KOPT-K1 (cell line): ENCODE results near the gene XYLT2.
A peak's percentile ranks its signal among the peaks of the same experiment; 100 is the strongest.
"Not testable (repeated sequence)": the region's sequence is repeated elsewhere in the genome, so short reads cannot be mapped to it uniquely, and the experiment has no call there.

Experiments used
- H3K27ac ChIP-seq: fragments of 200-600 bp; sonication (generic); 2 replicates; pipeline ENCODE4 v1.5.1; 2016; ENCODE audit warnings: antibody characterized with exemption, mild to moderate bottlenecking, low read depth, low read length; ENCODE audit not compliant: poor library complexity, severe bottlenecking
- H3K36me3 ChIP-seq: fragments of 200-600 bp; sonication (generic); 2 replicates; pipeline ENCODE4 v1.5.1; 2017; ENCODE audit warnings: antibody characterized with exemption, mild to moderate bottlenecking, low read length, moderate library complexity; ENCODE audit not compliant: insufficient read depth
- H3K9me3 ChIP-seq: fragments of 200-600 bp; sonication (generic); 2 replicates; pipeline ENCODE4 v1.5.1; 2017; ENCODE audit warnings: antibody characterized with exemption, low read length, mild to moderate bottlenecking; ENCODE audit not compliant: insufficient read depth, poor library complexity, severe bottlenecking

Gene XYLT2

DNA sequence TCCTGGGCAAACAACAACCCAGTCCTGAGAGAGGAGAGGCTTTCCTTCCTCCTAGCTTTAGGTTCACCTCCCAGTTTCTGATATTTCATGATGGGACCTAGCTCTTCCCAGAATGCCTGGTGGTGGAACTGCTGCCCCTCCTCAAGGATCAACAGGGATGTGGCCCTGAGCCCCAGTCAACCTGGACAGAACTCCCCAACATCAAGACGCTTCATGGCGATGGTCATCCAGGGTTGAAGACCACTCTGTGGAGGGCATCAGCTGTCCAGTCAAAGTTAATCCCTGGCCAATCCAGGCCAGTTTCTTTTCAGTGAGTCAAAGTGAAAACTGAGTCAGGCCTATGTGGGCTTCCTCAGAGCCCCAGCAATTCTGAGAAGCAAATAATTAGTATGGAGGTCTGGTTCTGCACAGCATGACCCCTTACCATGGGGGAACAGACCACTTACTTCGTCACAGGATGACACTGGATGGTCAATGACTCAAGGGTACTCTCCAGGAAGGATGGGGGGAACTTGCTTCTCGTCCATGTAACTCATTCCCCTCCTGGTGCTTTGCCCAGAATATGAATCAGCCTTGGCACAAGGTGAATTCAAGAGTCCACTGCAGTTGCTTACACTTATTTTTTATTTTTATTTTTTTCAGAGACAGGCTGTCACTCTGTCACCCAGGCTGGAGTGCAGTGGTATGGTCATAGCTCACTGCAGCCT lies 14.7 kb upstream of the XYLT2 start:
- Histone ChIP-seq H3K36me3 (no peaks in the 10 kb centered on the region), H3K27ac (no peak overlapping the region), H3K9me3 (no peaks in the 10 kb centered on the region)

DNA sequence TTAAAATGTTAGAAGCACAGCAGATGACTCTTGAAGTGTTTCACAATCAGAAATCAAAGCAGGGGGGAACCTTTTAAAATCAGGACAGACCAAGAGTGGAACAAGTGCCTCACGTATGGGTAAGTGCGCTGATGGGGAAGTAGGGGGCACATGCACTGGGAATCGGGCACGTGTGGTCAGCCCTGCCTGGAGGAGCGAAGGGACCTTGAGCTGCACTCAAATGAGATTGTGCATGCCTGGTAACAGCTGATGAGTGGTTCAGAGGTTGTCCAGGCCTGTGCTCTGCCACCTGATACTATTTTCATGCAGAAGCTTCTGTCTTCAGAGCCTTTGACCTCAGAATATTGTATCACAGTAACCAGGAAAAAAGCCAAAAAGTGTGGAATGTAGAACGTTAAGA lies 13.7 kb upstream of the XYLT2 start:
- Histone ChIP-seq H3K9me3 (no peaks in the 10 kb centered on the region), H3K36me3 (no peaks in the 10 kb centered on the region), H3K27ac (no peak overlapping the region)

DNA sequence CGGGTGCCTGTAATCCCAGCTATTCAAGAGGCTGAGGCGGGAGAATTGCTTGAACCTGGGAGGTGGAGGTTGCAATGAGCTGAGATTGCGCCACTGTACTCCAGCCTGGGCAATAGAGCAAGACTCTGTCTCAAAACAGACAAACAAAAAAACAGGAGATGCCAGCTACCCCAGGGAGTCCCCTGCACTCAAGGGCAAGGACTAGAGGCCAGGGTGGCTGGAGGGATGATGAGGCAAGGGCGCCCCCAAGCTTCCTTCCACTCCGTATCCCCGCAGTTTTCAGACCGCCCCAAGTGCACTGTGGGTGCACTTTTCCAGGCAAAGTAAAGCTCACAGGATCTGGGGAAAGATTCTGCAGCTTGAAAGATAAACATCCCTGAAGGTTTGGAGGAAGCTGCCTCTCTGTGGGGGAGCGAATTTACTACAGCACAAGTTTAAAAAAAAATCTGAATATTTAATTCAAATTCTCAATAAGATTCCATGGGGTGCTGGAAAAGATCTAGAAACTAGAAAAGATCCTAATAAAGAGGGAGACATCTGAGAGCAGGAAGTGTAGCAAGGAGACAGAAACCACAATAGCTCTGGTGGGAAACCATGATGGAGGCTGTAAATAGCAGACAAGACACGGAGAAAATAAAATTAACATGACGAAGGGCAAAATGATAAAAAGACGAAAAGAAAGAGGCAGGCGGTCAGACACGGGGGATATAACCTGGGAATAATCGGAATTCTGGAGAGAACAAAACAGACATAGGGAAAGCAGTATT lies 12.5 kb upstream of the XYLT2 start:
- H3K36me3 ChIP-seq, H3K9me3 ChIP-seq, H3K27ac ChIP-seq: not testable (repeated sequence)

DNA sequence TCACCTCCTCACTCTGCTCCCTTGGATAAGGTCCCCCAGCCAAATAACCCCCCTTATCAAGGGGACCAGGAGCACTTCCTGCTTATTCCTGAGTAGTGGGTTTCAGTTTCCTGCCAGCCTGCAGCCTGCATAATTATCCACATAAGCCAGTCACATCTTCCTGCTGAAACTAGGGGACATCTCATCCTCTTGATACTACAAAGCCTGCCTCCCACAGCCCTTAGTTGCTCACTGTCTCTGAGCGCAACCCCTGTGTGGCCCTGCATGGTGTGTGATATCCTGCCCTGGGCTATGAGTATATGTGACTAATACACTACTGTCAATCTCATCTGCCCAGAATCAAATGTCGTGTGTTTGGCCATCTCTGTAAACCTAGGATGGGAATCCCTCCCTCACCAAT lies 8.0 kb upstream of the XYLT2 start:
- Histone ChIP-seq H3K9me3 (peaks cover 24% of the 10 kb centered on the region), H3K36me3 (no peaks in the 10 kb centered on the region), H3K27ac (no peak overlapping the region)

GRCh38 chr17:50338645-50339044 lies 7.3 kb upstream of the XYLT2 start:
- Histone ChIP-seq H3K27ac (no peak overlapping the region), H3K9me3 (peaks cover 24% of the 10 kb centered on the region), H3K36me3 (no peaks in the 10 kb centered on the region)

DNA sequence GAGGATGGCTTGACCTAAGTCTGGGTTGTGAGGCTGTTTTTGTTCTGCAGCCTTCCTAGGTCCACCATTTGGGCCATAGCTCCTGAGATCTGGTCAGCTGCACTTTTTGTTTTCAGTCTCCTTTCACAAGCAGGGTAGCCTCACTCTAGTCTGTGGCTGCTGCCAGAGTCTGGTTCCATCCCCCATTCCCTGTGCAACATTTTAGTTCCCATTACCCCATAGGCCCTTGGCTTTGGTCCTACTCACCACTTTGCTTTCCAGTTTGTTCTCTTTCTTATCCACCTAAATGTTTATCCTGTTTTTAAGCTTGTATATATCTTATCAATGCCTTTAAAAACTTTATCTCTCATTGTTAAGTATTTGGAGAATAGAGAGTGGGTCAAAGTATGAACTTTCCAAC lies 6.5 kb upstream of the XYLT2 start:
- Histone ChIP-seq H3K36me3 (no peaks in the 10 kb centered on the region), H3K9me3 (peaks cover 24% of the 10 kb centered on the region), H3K27ac (no peak overlapping the region)

GRCh38 chr17:50344731-50345365 lies 1.1 kb upstream of the XYLT2 start:
- Histone ChIP-seq H3K27ac (no peak overlapping the region), H3K9me3 (peaks cover 7% of the 10 kb centered on the region), H3K36me3 (no peaks in the 10 kb centered on the region)

GRCh38 chr17:50346313-50347116 lies 589 bp downstream of the XYLT2 start:
- peak overlapping the region; percentile 56 for H3K27ac ChIP-seq
- no peaks in the 10 kb centered on the region for H3K36me3 ChIP-seq

DNA sequence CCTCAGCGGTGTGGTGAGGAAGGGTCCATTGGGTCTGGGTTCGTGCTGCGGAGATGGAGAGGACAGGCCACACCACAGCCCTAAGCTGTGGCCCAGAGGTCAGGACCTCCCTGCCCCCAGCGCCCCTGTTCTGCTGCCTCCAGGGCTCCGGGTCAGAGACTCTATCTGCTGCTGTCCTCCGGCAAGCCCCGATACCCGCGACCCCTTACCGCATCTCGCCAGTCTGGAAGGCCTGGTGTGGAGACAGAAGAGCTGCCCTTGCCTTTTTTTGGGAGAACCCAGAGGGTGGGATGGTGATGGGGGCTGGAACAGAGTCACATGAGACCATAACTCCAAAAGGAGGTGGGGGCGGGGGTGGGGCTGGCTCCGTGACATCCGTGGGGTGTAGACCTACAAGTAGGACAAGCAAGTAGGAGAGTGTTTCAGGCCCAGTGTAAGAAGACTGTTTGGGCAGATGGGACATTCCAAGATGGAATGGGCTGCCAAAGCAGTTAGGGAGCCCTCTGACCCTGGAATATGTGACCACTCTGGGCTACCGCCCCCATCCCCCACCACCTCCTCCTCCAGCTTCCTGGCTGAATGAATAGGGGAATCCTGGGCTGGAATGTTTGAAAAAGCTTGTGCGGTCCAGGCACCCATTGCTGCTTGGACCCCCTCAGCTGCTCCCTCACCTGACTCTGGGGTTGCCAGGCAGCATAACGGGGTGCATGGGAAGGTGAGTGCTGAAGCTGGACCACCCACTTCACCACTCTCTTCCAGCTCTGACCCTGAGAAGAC lies 1.4 kb downstream of the XYLT2 start:
- Histone ChIP-seq H3K9me3 (no peaks in the 10 kb centered on the region), H3K27ac (peak overlapping the region; percentile 56)

More at GRCh38 chr17:50346313-50347116, 589 bp downstream of the XYLT2 start:
- H3K9me3 ChIP-seq = peaks cover 6% of the 10 kb centered on the region

DNA sequence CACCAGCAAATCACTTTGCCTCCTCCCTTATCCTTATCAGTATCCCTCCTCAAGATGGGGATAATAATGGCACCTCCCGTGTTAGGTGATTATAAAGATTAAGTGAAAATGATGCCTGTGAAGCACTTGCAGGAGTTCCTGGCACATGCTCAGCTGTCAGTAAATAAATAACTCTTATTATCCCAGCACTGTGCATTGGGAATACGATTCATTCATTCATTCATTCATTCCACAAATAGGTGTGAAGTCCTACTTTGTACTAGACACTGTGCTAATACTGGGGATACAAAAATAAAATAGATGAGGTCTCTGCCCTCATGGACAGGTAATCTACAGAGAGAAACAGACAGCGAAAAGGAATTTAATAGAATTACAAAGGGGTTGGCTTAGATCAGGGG lies 2.0 kb downstream of the XYLT2 start:
- peaks cover 8% of the 10 kb centered on the region; the same call in 1 of the 2 replicates for H3K36me3 ChIP-seq
- H3K9me3 ChIP-seq = no peaks in the 10 kb centered on the region
- no peak overlapping the region for H3K27ac ChIP-seq

More for the DNA sequence above, 1.4 kb downstream of the XYLT2 start:
- peaks cover 2% of the 10 kb centered on the region; the same call in 1 of the 2 replicates for H3K36me3 ChIP-seq

GRCh38 chr17:50348522-50349242 lies 2.8 kb downstream of the XYLT2 start:
- peaks cover 15% of the 10 kb centered on the region for H3K36me3 ChIP-seq
- H3K27ac ChIP-seq = no peak overlapping the region
- no peaks in the 10 kb centered on the region for H3K9me3 ChIP-seq

DNA sequence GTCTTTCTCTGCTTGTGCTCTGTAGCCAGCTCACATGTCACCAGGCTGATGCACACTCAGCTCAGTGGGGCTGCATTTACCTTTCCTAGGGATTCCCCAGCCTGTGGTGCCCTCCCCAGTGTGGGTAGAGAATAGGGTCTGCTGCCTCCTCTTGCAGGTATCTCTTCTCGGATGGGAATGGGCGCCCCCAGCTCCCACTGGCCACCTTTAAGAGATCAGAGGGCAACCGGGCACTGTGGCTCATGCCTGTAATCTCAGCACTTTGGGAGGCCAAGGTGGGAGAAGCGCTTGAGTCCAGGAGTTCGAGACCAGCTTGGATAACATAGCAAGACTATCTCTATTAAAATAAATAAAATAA lies 3.3 kb downstream of the XYLT2 start:
- no peaks in the 10 kb centered on the region for H3K9me3 ChIP-seq
- H3K27ac ChIP-seq = no peak overlapping the region
- H3K36me3 ChIP-seq = peaks cover 21% of the 10 kb centered on the region

- Histone ChIP-seq H3K27ac (no peak overlapping the region), H3K9me3 (no peaks in the 10 kb centered on the region), H3K36me3 (peaks cover 36% of the 10 kb centered on the region)
Observed at GRCh38 chr17:50350733-50351132, 4.8 kb downstream of the XYLT2 start.
